IgD-negative memory B cell (primary cell): ENCODE data around the gene HBG2. TPM values are rescaled to one million over a fixed set of nuclear protein-coding genes. Genes with fewer than 3 reads are reported as not detected.
"Not testable (repeated sequence)": the region's sequence is repeated elsewhere in the genome, so short reads cannot be mapped to it uniquely, and the experiment has no call there.

Source experiments
- H3K27ac Mint-ChIP-seq, 3 donors: one replicate each; pipeline ENCODE4 v1.8.0; 2020 to 2022; ENCODE audit warnings: mild to moderate bottlenecking in 3 of 3, mixed read lengths in 3 of 3, moderate library complexity in 1 of 3
- H3K27me3 Mint-ChIP-seq: one replicate; pipeline ENCODE4 v1.8.0; 2021; ENCODE audit warnings: mixed read lengths
- H3K36me3 Mint-ChIP-seq: one replicate; pipeline ENCODE4 v1.8.0; 2020; ENCODE audit warnings: mild to moderate bottlenecking, mixed read lengths
- H3K4me1 Mint-ChIP-seq, 3 donors: one replicate each; pipeline ENCODE4 v1.8.0; 2020 to 2022; ENCODE audit warnings: mixed read lengths in 3 of 3, mild to moderate bottlenecking in 1 of 3
- H3K4me3 Mint-ChIP-seq, 4 donors: one replicate each; pipeline ENCODE4 v1.8.0; 2020 to 2022; ENCODE audit warnings: mild to moderate bottlenecking in 4 of 4, mixed read lengths in 4 of 4, moderate library complexity in 3 of 4
- H3K9me3 Mint-ChIP-seq, 3 donors: one replicate each; pipeline ENCODE4 v1.8.0; 2020 to 2021; ENCODE audit warnings: mixed read lengths in 3 of 3, mild to moderate bottlenecking in 1 of 3
- polyA plus RNA-seq: library from polyadenylated mRNA; unstranded; fragments of 300-500 nt; fragmentation: Illumina TruSeq; gene quantifications from one replicate; pipeline ENCODE4 v1.2.3, GENCODE V29; 2021

The HBG2 gene
- polyA plus RNA-seq, 1 donor from 2014 or later, result 1.0 TPM

DNA sequence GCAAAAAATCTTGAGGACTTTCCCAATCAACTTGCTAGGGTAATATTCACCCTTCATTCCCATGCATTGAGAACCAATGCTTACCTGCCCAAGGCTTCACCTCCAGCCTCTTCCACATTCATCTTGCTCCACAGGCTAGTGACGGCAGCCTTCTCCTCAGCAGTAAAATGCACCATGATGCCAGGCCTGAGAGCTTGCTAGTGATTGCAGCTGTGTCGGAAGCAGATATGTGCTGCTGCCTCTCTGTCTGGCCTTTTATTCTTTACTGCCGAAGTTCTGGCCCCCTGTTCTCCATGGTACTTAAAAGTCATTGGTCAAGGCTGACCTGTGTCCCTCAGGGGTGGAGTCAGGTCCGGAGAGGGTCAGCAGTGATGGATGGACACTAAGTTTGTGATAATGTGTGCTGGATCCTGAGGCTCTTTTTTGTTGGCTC is 15.2 kb upstream of the HBG2 start, which contains the start of gene HBE1:
TSS of gene HBE1 (minus strand) at position 231 of the 433 bp plus-strand sequence. CDS start at position 176, 55 bp downstream.
- no peaks in the 10 kb centered on the region for H3K4me1 Mint-ChIP-seq
- H3K27me3 Mint-ChIP-seq, result no peaks in the 10 kb centered on the region
- H3K27ac Mint-ChIP-seq, result no peak within 1 kb of the TSS
- no peaks in the 10 kb centered on the region for H3K9me3 Mint-ChIP-seq
- H3K4me3 Mint-ChIP-seq, result no peak within 1 kb of the TSS
- H3K36me3 Mint-ChIP-seq, result no peaks in the 10 kb centered on the region

DNA sequence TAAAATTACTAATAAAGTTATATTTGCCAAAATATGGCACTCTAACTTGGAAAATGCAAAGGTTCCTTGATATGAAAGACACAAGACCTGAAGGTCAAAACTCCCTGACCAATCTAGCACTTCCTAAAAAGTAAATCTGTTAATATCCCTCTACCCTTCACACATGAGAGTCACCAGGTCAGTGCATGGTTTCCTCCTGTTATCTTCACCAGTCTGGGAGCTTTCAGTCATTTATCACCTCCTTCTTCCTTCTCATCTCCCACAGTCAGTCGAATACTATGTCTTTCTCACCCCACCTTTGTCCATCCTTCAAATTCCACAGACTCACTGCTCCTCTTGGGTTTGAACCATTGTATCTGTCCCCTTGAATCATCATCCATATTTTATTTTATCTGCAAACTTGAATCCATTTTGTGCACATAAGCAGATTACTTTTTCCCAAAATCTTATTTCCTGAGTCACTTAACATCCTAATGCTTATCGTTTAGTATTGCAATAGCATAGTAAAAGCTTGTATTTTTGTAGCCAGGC is 12.5 kb upstream of the HBG2 start:
- H3K27ac Mint-ChIP-seq, result peak overlapping the region in 1 of 3 donors; percentile 39
- no peaks in the 10 kb centered on the region for H3K4me1 Mint-ChIP-seq
- H3K27me3 Mint-ChIP-seq, result no peaks in the 10 kb centered on the region
- no peaks in the 10 kb centered on the region for H3K36me3 Mint-ChIP-seq
- H3K4me3 Mint-ChIP-seq, result no peak overlapping the region
- no peaks in the 10 kb centered on the region for H3K9me3 Mint-ChIP-seq

DNA sequence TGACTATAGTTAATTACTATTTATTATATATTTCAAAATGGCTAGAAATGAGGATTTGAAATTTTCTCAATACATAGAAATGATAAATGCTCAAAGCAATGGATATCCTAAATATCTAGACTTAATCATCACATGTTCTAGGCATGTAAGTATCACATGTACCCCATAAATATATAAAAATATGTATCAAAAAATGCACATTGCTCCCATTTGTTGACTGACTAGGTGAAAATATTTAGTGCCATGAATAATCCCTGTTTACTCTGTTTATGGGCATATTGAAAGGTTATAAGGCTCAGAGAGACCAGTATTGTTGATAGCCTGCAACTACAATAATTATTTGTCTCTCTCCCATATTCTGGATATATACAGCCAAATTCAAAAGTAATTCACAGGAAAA is 12.0 kb upstream of the HBG2 start:
- Mint-ChIP-seq H3K27ac (no peak overlapping the region), H3K4me3 (no peak overlapping the region), H3K9me3 (no peaks in the 10 kb centered on the region), H3K27me3 (no peaks in the 10 kb centered on the region), H3K36me3 (no peaks in the 10 kb centered on the region), H3K4me1 (no peaks in the 10 kb centered on the region)

DNA sequence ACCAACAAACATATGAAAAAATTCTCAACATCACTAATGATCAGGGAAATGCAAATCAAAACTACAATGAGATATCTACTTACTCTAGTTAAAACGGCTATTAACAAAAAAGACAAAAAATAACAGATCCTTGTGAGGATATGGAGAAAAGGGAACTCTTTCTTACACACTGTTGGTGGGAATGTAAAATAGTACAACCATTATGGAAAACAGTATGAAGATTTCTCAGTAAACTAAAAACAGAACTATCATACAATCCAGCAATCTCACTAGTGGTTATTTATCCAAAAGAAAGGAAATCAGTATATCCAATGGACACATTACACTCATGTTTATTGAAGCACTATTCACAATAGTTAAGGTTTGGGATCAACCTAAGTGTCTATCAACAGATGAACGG is 11.3 kb upstream of the HBG2 start:
- Mint-ChIP-seq H3K27me3 (no peaks in the 10 kb centered on the region), H3K9me3 (peaks cover 0 to 5% (median 3%) of the 10 kb centered on the region in 3 donors), H3K4me3 (no peak overlapping the region), H3K4me1 (no peaks in the 10 kb centered on the region), H3K27ac (no peak overlapping the region), H3K36me3 (no peaks in the 10 kb centered on the region)

DNA sequence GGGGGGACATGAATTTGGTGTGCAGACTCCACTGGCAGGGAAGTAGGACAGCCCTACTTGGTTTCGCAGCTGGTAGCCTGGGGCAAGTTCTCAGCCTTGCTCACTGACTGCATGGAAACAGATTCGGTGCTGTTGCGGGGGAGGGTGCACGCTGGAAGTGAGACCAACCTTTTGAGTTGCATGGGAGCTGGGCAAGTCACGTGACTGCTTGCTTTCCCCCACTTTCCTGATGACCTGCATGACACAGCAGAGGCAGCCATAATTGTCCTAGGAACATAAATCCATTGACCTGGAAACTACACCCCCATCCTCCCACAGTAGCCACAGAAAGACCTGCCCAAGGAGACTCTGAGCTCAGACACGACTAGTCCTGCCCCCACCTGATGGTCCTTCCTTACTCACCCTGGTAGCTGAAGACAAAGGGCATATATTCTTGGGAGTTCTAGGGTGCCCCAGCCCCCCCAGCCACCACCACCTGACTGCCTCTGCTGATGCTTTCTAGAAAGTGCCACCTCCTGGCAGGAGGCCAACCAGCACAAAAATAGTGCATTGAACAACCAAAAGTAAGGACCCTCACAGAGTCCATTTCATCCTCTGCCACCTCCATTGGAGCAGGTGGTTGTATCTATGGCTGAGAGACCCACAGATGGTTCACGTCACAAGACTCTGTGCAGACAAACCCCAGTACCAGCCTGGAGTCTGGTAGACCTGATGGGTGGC is 4.1 kb upstream of the HBG2 start:
- no peak overlapping the region for H3K27ac Mint-ChIP-seq
- peaks cover 2 to 7% (median 3%) of the 10 kb centered on the region in 3 donors for H3K9me3 Mint-ChIP-seq
- H3K36me3 Mint-ChIP-seq, result no peaks in the 10 kb centered on the region
- H3K4me3 Mint-ChIP-seq, result no peak overlapping the region
- peaks cover 1% of the 10 kb centered on the region for H3K27me3 Mint-ChIP-seq
- no peaks in the 10 kb centered on the region for H3K4me1 Mint-ChIP-seq

DNA sequence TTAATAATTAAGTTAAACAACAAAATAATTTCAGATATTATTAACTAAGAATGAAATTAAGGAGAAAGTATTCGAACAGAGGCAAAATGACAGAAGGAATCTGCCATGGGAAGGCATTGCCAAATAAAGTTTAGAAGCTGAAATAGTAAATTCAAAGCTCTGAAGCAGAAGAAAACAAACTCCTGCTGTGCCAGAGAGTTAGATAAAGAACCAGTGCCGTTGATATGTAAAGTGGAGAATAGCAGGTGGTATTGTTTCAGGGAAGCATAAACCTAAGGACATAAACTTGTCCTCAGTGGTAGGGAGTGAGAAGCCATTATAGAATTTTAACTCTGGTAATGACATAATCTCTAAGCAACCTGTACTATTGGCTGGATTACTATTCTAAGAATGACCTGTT is 2.7 kb upstream of the HBG2 start:
- H3K27me3 Mint-ChIP-seq, result peaks cover 1% of the 10 kb centered on the region
- H3K36me3 Mint-ChIP-seq, result no peaks in the 10 kb centered on the region
- H3K4me1 Mint-ChIP-seq, result no peaks in the 10 kb centered on the region
- no peak overlapping the region for H3K4me3 Mint-ChIP-seq
- H3K27ac Mint-ChIP-seq, result no peak overlapping the region
- H3K9me3 Mint-ChIP-seq, result peaks cover 2 to 7% (median 3%) of the 10 kb centered on the region in 3 donors

DNA sequence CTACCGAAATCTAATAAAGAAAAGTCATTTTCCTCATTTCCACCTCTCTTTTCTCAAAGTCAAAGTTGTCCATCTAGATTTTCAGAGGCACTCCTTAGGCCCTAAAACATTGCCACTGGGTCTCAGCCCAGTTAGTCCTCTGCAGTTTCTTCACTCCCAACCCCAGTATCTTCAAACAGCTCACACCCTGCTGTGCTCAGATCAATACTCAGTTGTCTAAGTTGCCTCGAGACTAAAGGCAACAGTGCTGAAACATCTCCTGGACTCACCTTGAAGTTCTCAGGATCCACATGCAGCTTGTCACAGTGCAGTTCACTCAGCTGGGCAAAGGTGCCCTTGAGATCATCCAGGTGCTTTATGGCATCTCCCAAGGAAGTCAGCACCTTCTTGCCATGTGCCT is 558 bp downstream of the HBG2 start:
- H3K27me3 Mint-ChIP-seq, H3K4me3 Mint-ChIP-seq, H3K4me1 Mint-ChIP-seq, H3K9me3 Mint-ChIP-seq, H3K36me3 Mint-ChIP-seq, H3K27ac Mint-ChIP-seq: not testable (repeated sequence)

DNA sequence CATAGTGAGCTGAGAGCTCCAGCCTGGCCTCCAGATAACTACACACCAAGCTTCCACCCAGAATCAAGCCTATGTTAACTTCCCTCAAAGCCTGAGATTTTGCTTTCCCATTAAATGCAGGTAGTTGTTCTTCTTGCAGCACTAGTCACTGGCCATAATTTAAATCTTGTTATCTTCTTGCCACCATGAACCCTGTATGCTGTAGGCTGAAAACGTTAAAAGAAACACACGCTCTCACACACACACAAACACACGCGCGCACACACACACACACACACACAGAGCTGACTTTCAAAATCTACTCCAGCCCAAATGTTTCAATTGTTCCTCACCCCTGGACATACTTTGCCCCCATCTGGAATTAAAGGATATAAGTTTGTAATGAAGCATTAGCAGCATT is 1.1 kb downstream of the HBG2 start:
- H3K4me3 Mint-ChIP-seq, H3K27me3 Mint-ChIP-seq, H3K4me1 Mint-ChIP-seq, H3K9me3 Mint-ChIP-seq, H3K36me3 Mint-ChIP-seq, H3K27ac Mint-ChIP-seq: not testable (repeated sequence)

DNA sequence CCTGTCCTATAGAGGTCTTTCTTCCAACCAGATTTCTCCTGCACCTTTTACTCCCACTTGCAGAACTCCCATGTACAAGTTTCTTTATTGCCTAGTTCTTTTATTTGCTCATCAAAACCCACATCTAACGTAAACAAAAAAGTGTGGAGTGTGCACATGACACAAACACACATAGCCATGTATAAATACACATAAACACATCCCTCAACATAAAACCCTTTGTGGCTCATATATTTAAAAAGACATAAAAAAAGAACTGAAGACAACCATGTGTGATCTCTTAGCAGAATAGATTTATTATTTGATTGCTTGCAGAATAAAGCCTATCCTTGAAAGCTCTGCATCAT is 1.7 kb downstream of the HBG2 start:
- no peaks in the 10 kb centered on the region for H3K4me1 Mint-ChIP-seq
- H3K4me3 Mint-ChIP-seq, result no peak overlapping the region
- no peaks in the 10 kb centered on the region for H3K9me3 Mint-ChIP-seq
- H3K36me3 Mint-ChIP-seq, result no peaks in the 10 kb centered on the region
- no peak overlapping the region for H3K27ac Mint-ChIP-seq
- H3K27me3 Mint-ChIP-seq, result peaks cover 2% of the 10 kb centered on the region

DNA sequence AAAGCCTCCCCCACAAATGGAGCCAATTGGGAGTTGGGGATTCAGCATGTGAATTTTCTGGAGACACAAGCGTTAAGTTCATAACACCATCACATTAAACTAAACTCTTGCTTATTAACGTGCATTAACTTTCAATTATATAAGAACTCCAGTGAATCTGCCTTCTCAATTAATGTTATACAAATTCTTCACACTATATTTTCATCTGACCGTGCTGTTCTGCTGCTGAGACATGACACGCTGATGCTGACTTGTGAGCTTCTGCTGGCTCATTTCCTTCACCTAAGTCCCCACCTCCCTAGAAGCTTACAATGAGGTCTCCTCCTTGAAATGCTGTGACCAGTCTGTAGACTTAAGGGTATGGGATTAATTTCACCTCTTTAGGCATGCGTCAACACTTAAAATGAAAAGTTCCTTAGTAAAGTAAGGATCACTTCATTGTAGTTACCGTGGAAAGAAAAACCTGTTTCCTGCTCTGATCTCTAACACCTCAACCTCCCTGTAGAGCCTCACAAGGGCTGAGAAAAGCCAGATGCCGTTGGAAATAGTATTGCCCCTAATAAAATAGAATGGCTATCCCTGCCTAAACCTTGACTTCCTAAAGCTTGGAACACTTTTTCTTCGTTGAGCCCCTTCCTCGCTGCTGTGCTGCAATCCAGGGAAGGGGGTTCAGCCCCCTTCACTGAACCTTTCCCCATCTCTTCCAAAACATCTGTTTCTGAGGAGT is 2.2 kb downstream of the HBG2 start:
- H3K36me3 Mint-ChIP-seq, result no peaks in the 10 kb centered on the region
- H3K27me3 Mint-ChIP-seq, result peaks cover 1% of the 10 kb centered on the region
- no peak overlapping the region for H3K4me3 Mint-ChIP-seq
- no peaks in the 10 kb centered on the region for H3K9me3 Mint-ChIP-seq
- H3K4me1 Mint-ChIP-seq, result no peaks in the 10 kb centered on the region
- H3K27ac Mint-ChIP-seq, result no peak overlapping the region

DNA sequence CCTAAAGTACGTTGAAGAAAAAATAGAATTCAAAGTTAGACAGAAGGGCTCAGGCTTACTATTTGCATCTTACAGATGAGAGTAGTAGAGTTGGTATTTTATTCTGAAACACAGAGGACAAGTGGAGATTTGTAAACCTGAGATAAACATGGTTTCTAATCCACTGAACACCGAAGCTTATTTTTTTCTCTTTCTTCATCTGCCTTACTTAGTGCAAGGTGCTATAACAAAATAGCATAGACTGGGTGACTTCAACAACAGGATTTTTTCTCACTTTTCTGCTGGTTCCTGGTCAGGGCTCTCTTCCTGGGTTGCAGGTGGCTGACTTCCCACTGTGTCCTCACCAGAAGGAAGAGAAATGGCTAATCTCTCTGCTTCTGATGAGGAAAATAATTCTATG is 2.8 kb downstream of the HBG2 start:
- H3K9me3 Mint-ChIP-seq, result no peaks in the 10 kb centered on the region
- H3K27ac Mint-ChIP-seq, result no peak overlapping the region
- H3K4me3 Mint-ChIP-seq, result no peak overlapping the region
- H3K27me3 Mint-ChIP-seq, result peaks cover 1% of the 10 kb centered on the region
- no peaks in the 10 kb centered on the region for H3K4me1 Mint-ChIP-seq
- no peaks in the 10 kb centered on the region for H3K36me3 Mint-ChIP-seq

DNA sequence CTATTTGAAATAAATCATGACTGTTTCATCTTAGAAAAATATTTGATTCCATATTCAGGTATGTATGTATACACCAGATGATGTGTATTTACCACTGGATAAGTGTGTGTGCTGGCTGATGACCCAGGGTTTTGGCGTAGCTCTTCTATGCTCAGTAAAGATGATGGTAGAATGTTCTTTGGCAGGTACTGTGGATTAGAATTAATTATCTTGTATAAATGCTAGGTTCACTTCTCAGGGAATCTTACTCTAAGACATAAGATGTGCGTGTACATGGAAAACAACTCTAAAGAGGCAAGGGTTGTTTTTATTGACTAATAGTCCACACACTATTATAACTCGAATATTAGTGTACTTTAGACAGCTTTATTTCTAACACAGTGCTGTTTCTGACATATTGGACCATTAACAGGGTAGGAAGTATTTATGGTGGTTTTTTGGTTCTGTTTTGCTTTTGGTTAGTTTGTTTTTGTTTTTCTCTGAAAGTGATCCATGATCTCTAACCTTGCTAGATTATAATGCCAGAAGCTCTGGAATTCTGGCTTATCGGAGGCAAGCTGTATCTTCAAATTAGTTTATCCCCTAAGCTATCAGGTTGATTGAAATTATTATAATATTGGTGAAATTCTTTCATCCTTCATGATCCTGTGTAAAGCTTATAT is 3.9 kb downstream of the HBG2 start:
- Mint-ChIP-seq H3K27ac (peak overlapping the region in 1 of 3 donors; percentile 27), H3K4me3 (no peak overlapping the region), H3K36me3 (peaks cover 1% of the 10 kb centered on the region), H3K4me1 (no peaks in the 10 kb centered on the region), H3K9me3 (no peaks in the 10 kb centered on the region), H3K27me3 (peaks cover 2% of the 10 kb centered on the region)

DNA sequence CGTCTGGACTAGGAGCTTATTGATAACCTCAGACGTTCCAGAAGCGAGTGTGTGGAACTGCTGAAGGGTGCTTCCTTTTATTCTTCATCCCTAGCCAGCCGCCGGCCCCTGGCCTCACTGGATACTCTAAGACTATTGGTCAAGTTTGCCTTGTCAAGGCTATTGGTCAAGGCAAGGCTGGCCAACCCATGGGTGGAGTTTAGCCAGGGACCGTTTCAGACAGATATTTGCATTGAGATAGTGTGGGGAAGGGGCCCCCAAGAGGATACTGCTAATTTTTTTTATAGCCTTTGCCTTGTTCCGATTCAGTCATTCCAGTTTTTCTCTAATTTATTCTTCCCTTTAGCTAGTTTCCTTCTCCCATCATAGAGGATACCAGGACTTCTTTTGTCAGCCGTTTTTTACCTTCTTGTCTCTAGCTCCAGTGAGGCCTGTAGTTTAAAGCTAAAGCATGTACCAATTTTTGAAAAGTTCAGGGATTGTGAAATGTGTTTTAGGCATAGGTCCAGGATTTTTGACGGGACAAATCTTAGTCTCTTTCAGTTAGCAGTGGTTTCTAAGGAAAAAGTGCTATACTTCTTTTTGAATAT is 4.7 kb downstream of the HBG2 start, which contains the start of gene HBG1:
TSS of gene HBG1 (minus strand) at position 51 of the 590 bp plus-strand sequence. CDS start 53 bp downstream, outside the sequence.
- not testable (repeated sequence) for H3K27me3 Mint-ChIP-seq, H3K4me1 Mint-ChIP-seq, H3K9me3 Mint-ChIP-seq, H3K36me3 Mint-ChIP-seq, H3K4me3 Mint-ChIP-seq
- H3K27ac Mint-ChIP-seq, result peak within 1 kb of the TSS in 1 of 3 donors; percentile 27

DNA sequence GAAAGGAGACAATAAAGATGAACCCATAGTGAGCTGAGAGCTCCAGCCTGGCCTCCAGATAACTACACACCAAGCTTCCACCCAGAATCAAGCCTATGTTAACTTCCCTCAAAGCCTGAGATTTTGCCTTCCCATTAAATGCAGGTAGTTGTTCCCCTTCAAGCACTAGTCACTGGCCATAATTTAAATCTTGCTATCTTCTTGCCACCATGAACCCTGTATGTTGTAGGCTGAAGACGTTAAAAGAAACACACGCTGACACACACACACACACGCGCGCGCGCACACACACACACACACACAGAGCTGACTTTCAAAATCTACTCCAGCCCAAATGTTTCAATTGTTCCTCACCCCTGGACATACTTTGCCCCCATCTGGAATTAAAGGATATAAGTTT is 6.1 kb downstream of the HBG2 start:
- H3K9me3 Mint-ChIP-seq, H3K27me3 Mint-ChIP-seq, H3K4me3 Mint-ChIP-seq, H3K4me1 Mint-ChIP-seq, H3K27ac Mint-ChIP-seq, H3K36me3 Mint-ChIP-seq: not testable (repeated sequence)
